HG03175 (cell line): ENCODE results near the gene TSPYL4.
"Not testable (repeated sequence)": the region's sequence is repeated elsewhere in the genome, so short reads cannot be mapped to it uniquely, and the experiment has no call there.

Source experiments
- ATAC-seq: cut with Tn5 transposase; IDR thresholded peaks from one replicate; pipeline ENCODE4 v1.9.1; 2021; ENCODE audit warnings: mild to moderate bottlenecking, moderate library complexity; ENCODE audit not compliant: unreplicated experiment

Gene TSPYL4

DNA sequence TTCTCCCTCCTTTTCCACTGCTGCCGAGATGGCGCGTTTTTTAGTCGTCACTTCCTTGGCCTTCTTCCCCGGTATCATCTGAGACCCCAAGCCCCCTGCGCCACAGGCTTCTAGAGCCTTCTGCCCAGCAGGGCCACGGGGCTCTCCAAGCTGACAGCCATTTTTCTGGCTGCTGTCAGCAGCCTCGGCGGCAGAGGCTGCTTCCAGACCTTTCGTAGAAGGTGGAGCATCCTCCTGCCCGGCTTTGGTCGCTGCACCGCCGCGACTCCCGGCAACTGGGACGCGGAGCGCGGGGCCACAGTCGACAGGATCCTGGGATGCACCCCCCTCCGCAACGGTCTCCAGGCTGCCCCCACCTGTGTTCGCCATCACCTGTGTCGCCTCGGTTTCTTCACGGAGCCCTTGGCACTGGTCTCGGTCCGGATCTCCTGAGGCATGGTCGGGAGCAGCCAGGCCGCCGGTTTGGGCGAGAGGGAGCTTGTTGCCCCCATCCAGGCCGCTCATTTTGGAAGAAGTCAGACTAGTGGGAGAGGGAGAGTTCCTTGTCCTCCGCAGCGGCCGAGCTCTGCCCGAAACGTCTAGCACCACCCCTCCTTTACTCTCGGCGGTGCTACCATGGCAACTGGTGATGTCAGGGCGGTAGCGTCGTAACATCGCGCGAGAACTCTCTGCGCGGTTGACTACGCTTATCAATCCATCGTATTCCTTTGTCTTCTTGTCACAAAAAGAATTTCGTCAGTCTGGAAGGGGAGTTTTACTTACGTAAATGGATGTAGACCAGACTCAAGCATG, at the start of gene TSPYL4:
Gene TSPYL4, minus strand, starts transcription at position 571 of the 792 bp plus-strand sequence. Its CDS starts 67 bp downstream, at position 504.
- peak; percentile 100 for ATAC-seq

DNA sequence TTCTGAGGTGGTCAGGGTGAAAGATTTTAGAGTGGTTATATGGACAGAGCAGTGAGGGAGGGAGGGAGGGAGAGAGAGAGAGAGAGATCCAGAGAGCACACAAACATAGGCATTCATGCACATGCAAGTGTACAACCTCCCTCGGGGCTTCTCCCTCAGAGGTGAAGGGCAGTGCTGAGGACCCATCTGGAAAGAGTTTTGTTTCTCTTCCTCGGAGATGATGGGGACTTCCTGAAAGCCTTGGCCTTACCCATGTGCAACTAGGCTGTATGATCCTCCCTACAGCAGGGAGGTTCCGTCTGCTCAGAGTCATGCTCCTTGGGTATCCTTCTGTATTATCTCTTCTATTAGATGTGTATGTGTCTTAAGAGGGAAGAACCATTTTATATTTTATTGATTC, 47.2 kb upstream of the TSPYL4 start:
- no peak for ATAC-seq

- ATAC-seq = no peak
Measured at GRCh38 chr6:116300566-116300965, 46.7 kb upstream of the TSPYL4 start.

GRCh38 chr6:116298973-116299372, 45.1 kb upstream of the TSPYL4 start:
- peak; percentile 88 for ATAC-seq

DNA sequence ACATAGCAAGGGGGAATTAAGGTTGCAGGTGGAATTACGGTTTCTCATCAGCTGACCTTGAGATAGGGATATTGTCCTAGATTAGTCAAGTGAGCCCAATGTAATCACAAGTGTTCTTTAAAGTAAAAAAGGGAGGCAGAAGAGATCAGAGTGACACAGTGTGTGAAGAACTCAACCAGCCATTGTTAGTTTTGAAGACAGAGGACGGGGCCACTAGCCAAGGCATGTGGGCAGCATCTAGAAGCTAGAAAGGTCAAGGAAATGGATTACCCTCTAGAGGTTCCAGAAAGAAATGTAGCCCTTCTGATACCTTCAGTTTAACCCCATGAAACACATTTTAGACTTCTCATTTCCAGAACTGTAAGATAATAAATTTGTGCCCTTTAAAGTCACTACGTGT, 44.4 kb upstream of the TSPYL4 start:
- ATAC-seq = no peak

GRCh38 chr6:116292553-116292952, 38.7 kb upstream of the TSPYL4 start:
- no peak for ATAC-seq

GRCh38 chr6:116291701-116292396, 38.0 kb upstream of the TSPYL4 start:
- ATAC-seq = no peak

DNA sequence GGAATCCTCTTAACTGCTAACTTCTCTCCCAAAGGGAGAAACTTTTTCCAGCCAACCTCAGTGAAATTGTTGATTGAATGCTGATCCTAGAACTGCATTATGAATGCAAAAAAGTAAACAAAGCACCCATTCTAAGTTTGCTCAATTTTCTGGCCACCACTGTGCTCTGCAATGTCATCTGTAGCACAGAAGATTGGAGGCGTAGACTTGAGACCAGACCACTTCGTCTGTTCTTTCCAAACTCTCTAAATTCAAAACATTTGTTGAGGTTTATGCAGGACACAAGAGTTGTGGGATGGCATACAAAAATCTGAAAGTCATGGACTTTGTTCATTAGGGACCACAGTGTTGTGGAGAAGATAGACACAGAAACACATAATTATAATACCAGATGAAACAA, 36.9 kb upstream of the TSPYL4 start:
- ATAC-seq = no peak

- no peak for ATAC-seq
Measured at GRCh38 chr6:116289876-116290275, 36.0 kb upstream of the TSPYL4 start.

DNA sequence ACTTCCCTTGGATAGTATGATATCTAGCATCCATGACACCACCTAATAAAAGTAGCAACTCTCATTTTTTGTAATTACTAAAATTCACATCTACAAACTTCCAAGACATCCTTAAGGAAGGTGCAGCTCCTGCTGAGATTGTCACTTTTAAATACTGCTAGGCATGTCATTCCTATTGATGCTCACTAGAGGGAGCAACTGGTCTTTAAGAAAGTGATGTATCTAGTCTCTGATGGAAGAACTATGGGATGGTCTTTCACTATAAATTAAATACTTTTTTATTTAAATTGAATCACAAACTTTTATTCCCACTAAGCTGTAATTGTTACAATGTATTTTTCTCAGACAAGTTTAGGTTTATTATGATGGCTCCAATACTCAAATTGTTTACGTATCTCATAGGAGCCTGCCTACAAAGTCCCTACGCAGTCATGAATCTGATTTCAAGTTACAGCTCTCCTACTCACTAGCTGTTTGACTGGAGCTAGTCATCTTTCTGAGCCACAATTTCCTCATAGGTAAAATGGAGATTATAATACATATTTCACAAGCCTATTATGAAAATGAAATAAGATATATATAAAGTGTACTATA, 33.9 kb upstream of the TSPYL4 start:
- ATAC-seq = peak; percentile 64

- no peak for ATAC-seq
Measured at GRCh38 chr6:116286773-116287358, 33.0 kb upstream of the TSPYL4 start.

DNA sequence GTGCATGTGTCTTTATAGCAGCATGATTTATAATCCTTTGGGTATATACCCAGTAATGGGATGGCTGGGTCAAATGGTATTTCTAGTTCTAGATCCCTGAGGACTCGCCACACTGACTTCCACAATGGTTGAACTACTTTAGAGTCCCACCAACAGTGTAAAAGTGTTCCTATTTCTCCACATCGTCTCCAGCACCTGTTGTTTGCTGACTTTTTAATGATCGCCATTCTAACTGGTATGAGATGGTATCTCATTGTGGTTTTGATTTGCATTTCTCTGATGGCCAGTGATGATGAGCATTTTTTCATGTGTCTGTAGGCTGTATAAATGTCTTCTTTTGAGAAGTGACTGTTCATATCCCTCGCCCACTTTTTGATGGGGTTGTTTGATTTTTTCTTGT, 31.1 kb upstream of the TSPYL4 start:
- not testable (repeated sequence) for ATAC-seq

GRCh38 chr6:116283191-116283590, 29.3 kb upstream of the TSPYL4 start:
- no peak for ATAC-seq

GRCh38 chr6:116282698-116283097, 28.8 kb upstream of the TSPYL4 start:
- ATAC-seq = no peak

DNA sequence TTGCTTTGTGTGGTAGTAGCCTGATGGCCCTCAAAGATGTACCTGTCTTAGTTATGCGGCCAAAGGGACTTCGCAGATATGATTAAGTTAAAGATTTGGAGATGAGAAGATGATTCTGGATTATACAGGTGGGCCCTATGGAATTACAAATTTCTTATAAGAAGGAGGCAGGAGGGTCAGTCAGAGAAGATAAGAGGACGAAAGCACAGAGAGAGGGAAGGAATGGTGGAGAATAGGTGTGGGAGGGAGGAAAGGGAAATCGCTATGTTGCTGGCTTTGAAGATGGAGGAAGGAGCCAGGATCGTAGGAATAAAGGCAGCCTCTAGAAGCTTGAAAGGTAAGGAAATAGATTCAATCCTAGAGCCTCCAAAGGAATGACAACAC, 27.1 kb upstream of the TSPYL4 start:
- no peak for ATAC-seq

GRCh38 chr6:116280161-116280932, 26.5 kb upstream of the TSPYL4 start:
- no peak for ATAC-seq

GRCh38 chr6:116279232-116280160, 25.6 kb upstream of the TSPYL4 start, which contains the start of gene TSPYL1:
TSS of gene TSPYL1 (minus strand) at chr6:116279930. CDS start at chr6:116279830, 100 bp downstream.
- peak; percentile 95 for ATAC-seq

- no peak for ATAC-seq
Measured at GRCh38 chr6:116278854-116279231, 25.0 kb upstream of the TSPYL4 start.

DNA sequence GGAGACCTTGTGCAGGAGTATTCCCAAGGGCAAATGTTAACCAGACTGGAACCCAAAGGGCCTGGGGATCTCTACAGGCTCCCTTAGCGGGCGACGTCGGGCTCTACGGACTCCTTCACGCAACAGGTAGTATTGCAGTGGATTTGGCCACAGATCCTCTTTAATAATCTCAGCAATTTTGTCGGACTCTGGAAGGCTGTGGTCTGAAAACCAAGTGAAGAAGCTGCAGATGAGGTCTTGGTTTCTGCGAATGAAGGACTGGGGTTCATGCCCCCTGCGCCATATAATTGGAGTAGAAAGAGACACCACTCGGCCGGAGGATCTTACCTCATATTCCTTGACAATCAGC, 24.6 kb upstream of the TSPYL4 start:
- ATAC-seq = no peak

DNA sequence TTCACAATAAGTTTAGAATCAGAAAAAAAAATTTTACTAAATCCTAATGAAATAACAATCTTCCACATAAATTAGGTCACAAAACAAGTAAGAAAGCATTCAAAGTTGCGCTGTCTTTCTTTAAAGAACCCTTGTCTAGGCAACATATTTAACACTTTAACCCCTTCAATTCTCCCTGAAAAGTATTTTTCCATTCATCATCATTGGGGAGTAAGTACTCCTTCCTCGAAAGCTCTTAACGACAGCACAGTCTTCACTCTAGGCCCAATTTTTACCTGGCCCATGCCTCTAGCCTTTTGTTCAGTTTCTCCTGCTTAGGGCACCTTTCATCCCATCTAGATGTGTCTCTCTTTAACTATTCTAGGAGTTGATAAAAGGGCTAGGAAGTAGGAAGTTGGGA, 23.2 kb upstream of the TSPYL4 start:
- ATAC-seq = no peak
